DND-41 (cell line): ENCODE results near the gene FBXO42.

Experiments
- ATAC-seq: fragments of 200-7000 bp; cut with Tn5 transposase; 3 replicates; pipeline ENCODE4 v1.9.1; 2021; ENCODE audit warnings: low read depth; ENCODE audit not compliant: insufficient read depth
- DNase-seq: peaks from one replicate; pipeline ENCODE4 v3.0.0-alpha.2; 2020
- H2AFZ ChIP-seq: 2 replicates; pipeline ENCODE4 v1.6.0; 2012; ENCODE audit warnings: low read depth, low read length
- H3K27ac ChIP-seq: 2 replicates; pipeline ENCODE4 v1.5.1; 2012; ENCODE audit warnings: low read length, inconsistent platforms
- H3K27me3 ChIP-seq: fragments of 200-600 bp; sonication (generic); 2 replicates; pipeline ENCODE4 v1.6.0; 2012; ENCODE audit warnings: low read length, mild to moderate bottlenecking, inconsistent platforms; ENCODE audit not compliant: insufficient read depth, poor library complexity
- H3K36me3 ChIP-seq: 2 replicates; pipeline ENCODE4 v1.5.1; 2012; ENCODE audit warnings: low read length, inconsistent platforms; ENCODE audit not compliant: insufficient read depth
- H3K4me1 ChIP-seq: 2 replicates; pipeline ENCODE4 v1.5.1; 2012; ENCODE audit warnings: mild to moderate bottlenecking, low read length; ENCODE audit not compliant: insufficient read depth
- H3K4me2 ChIP-seq: 2 replicates; pipeline ENCODE4 v1.6.0; 2012; ENCODE audit warnings: mild to moderate bottlenecking, moderate library complexity, low read length, inconsistent platforms; ENCODE audit not compliant: insufficient read depth
- H3K4me3 ChIP-seq, 2 experiments: fragments of 200-600 bp in 1 of 2; shearing (Covaris generic) in 1 of 2; 2 replicates each; pipeline ENCODE4 v1.5.1; 2012 to 2016; ENCODE audit warnings: inconsistent platforms in 2 of 2, low read length in 2 of 2, mild to moderate bottlenecking in 2 of 2, low read depth in 1 of 2, moderate library complexity in 1 of 2
- H3K79me2 ChIP-seq: 2 replicates; pipeline ENCODE4 v1.6.0; 2012; ENCODE audit warnings: low read length, inconsistent platforms; ENCODE audit not compliant: insufficient read depth
- H3K9ac ChIP-seq: 2 replicates; pipeline ENCODE4 v1.6.0; 2012; ENCODE audit warnings: low read depth, mild to moderate bottlenecking, inconsistent platforms, low read length, moderate library complexity
- H3K9me3 ChIP-seq: 2 replicates; pipeline ENCODE4 v1.5.1; 2012; ENCODE audit warnings: low read length, moderate library complexity, mild to moderate bottlenecking, inconsistent platforms; ENCODE audit not compliant: insufficient read depth, severe bottlenecking
- H4K20me1 ChIP-seq: 2 replicates; pipeline ENCODE4 v1.6.0; 2012; ENCODE audit warnings: low read length; ENCODE audit not compliant: insufficient read depth
- EZH2 ChIP-seq: IDR thresholded peaks from 3 replicates; pipeline ENCODE4 v1.6.1; 2012; ENCODE audit warnings: borderline replicate concordance, low read depth, mild to moderate bottlenecking, moderate library complexity, low read length, inconsistent platforms; ENCODE audit not compliant: severe bottlenecking
- TF ChIP-seq, protein P1 (sequence below): IDR thresholded peaks from 2 replicates; pipeline ENCODE4 v1.5.1; 2012; ENCODE audit warnings: borderline replicate concordance, low read length, moderate library complexity, mild to moderate bottlenecking; ENCODE audit not compliant: poor library complexity, severe bottlenecking; ENCODE audit errors: extremely low read depth

FBXO42 gene

DNA sequence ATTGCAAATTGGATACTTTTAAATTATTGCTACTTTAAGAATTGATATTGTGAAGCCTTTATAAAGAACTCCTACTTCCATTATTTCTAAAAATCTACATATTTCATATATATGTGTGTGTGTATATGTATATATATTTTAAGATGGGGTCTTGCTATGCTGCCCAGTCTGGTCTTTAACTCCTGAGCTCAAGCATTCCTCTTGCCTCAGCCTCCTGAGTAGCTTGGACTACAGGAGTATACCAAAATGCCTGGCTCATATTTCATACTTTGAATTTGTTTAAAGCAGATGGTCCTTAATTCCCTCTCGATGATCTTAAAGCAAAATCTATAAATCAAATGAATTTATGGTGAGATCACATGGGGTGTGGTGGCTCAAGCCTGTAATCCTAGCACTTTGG, 90.2 kb downstream of the FBXO42 start:
- H3K4me1 ChIP-seq = no peaks in the 10 kb centered on the region
- DNase-seq (no peak), ATAC-seq (no peak)
- H3K9ac ChIP-seq = no peak overlapping the region
- TF ChIP-seq, protein P1, sequence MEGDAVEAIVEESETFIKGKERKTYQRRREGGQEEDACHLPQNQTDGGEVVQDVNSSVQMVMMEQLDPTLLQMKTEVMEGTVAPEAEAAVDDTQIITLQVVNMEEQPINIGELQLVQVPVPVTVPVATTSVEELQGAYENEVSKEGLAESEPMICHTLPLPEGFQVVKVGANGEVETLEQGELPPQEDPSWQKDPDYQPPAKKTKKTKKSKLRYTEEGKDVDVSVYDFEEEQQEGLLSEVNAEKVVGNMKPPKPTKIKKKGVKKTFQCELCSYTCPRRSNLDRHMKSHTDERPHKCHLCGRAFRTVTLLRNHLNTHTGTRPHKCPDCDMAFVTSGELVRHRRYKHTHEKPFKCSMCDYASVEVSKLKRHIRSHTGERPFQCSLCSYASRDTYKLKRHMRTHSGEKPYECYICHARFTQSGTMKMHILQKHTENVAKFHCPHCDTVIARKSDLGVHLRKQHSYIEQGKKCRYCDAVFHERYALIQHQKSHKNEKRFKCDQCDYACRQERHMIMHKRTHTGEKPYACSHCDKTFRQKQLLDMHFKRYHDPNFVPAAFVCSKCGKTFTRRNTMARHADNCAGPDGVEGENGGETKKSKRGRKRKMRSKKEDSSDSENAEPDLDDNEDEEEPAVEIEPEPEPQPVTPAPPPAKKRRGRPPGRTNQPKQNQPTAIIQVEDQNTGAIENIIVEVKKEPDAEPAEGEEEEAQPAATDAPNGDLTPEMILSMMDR = no peak
- TF ChIP-seq EZH2 = no peak
- H3K79me2 ChIP-seq = peaks cover 19% of the 10 kb centered on the region
- H3K36me3 ChIP-seq = peaks cover 12% of the 10 kb centered on the region
- no peak overlapping the region for H2AFZ ChIP-seq
- no peak overlapping the region for H3K4me3 ChIP-seq
- H3K4me2 ChIP-seq = no peak overlapping the region
- no peak overlapping the region for H3K27ac ChIP-seq
- H4K20me1 ChIP-seq = peaks cover 12% of the 10 kb centered on the region; the same call in 1 of the 2 replicates
- no peaks in the 10 kb centered on the region for H3K27me3 ChIP-seq
- no peaks in the 10 kb centered on the region for H3K9me3 ChIP-seq

DNA sequence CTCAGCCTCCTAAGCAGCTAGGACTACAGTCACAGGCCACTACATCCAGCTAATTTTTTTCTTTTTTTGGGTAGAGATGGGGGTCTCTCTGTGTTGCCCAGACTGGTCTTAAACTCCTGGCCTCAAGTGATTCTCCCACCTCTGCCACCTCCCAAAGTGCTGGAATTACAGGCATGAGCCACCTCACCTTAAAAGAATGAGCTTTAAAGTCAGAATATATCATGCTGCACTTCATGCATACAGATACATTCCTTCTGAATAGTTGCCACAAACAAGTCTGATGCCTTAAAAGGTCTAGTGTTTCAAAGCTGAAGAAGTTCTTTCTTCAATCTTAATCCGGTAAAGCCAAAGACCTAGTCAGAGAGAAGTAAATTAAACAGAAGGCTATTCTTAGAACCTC, 91.5 kb downstream of the FBXO42 start:
- no peak for DNase-seq
- Histone ChIP-seq H3K79me2 (peaks cover 17% of the 10 kb centered on the region), H3K27me3 (no peaks in the 10 kb centered on the region), H2AFZ (no peak overlapping the region), H3K9me3 (no peaks in the 10 kb centered on the region), H3K4me3 (no peak overlapping the region), H3K27ac (no peak overlapping the region), H3K9ac (no peak overlapping the region), H4K20me1 (peaks cover 7% of the 10 kb centered on the region; the same call in 1 of the 2 replicates), H3K4me2 (no peak overlapping the region), H3K4me1 (no peaks in the 10 kb centered on the region), H3K36me3 (peaks cover 19% of the 10 kb centered on the region)
- TF ChIP-seq, protein P1 = no peak
- no peak for TF ChIP-seq EZH2
- ATAC-seq = no peak

DNA sequence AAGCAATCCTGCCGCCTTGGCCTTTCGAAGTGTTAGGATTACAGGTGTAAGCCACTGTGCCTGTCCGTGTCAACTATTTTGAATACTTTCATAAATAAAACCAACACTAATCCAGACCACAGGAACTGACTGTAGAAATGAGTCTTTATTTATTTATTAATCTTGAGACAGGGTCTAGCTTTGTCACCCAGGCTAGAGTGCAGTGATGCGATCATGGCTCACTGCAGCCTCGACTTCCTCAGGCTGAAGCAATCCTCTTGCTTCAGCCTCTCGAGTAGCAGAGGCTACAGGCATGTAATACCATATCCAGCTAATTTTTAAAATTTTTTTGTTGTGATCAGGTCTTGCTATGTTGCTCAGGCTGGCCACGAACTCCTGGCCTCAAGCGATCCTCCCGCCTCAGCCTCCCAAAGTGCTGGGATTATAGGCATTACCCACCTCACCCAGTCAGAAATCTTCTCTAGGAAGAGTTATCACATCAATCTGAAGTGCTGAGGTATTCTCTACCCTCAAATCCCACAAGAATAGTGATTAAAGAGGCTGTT, 93.6 kb downstream of the FBXO42 start:
- Histone ChIP-seq H3K36me3 (peaks cover 36% of the 10 kb centered on the region), H3K4me1 (no peaks in the 10 kb centered on the region), H3K27ac (no peak overlapping the region), H3K79me2 (peaks cover 7% of the 10 kb centered on the region), H3K27me3 (no peaks in the 10 kb centered on the region), H3K4me2 (no peak overlapping the region), H3K4me3 (no peak overlapping the region), H3K9ac (no peak overlapping the region), H3K9me3 (no peaks in the 10 kb centered on the region), H4K20me1 (0 out of 2 replicates have a peak, but pooled peaks cover 2% of the 10 kb centered on the region), H2AFZ (no peak overlapping the region)
- DNase-seq (no peak), ATAC-seq (no peak)
- TF ChIP-seq, protein P1 = no peak
- TF ChIP-seq EZH2 = no peak
